Measurements from ENCODE around the gene DNM1L. TPM values are rescaled to one million over a fixed set of nuclear protein-coding genes. Genes with fewer than 3 reads are reported as not detected.

DNM1L gene
- total and polyA plus RNA-seq, 8 donors = 17.7 to 157 (median 36.7) TPM

- TF ChIP-seq CTCF (IDR thresholded peaks at IDR 0.05) (no peak), POLR2A (IDR thresholded peaks at IDR 0.05) (no peak), POLR2AphosphoS5 (IDR thresholded peaks at IDR 0.05) (no peak)
- H3K4me3 ChIP-seq = no peak overlapping the region
- H3K4me1 ChIP-seq = peaks cover 0 to 17% (median 7%) of the 10 kb centered on the region in 4 donors
- no peaks in the 10 kb centered on the region for H3K9me3 ChIP-seq
- H3K36me3 ChIP-seq = peaks cover 0 to 19% (median 15%) of the 10 kb centered on the region in 4 donors
- no peaks in the 10 kb centered on the region for H3K27me3 ChIP-seq
- no peak for DNase-seq
- intact Hi-C loops (cut with DNase I; ENCODE audit: low total_unique reads) = no loop called here
- no peak overlapping the region for H3K27ac ChIP-seq
Observed at GRCh38 chr12:32702473-32702872, 23.4 kb downstream of the DNM1L start.

- Histone ChIP-seq H3K36me3 (peaks cover 0 to 22% (median 18%) of the 10 kb centered on the region in 4 donors), H3K27ac (no peak overlapping the region), H3K4me1 (peaks cover 0 to 14% (median 7%) of the 10 kb centered on the region in 4 donors), H3K27me3 (no peaks in the 10 kb centered on the region), H3K4me3 (no peak overlapping the region), H3K9me3 (no peaks in the 10 kb centered on the region)
- 64 to 70% (median 67%) methylated on average over 1 of the region's 1 CpG for WGBS, 5 donors
- intact Hi-C loops (cut with DNase I; ENCODE audit: low total_unique reads) = no loop called here
- DNase-seq = no peak
- no peak for TF ChIP-seq POLR2AphosphoS5 (IDR thresholded peaks at IDR 0.05)
- TF ChIP-seq POLR2A (IDR thresholded peaks at IDR 0.05) = no peak
Observed at GRCh38 chr12:32702946-32703345, 23.8 kb downstream of the DNM1L start.

- peaks cover 0 to 44% (median 33%) of the 10 kb centered on the region in 4 donors for H3K36me3 ChIP-seq
- no peaks in the 10 kb centered on the region for H3K27me3 ChIP-seq
- no peak overlapping the region for H3K4me3 ChIP-seq
- intact Hi-C loops (cut with DNase I; ENCODE audit: low total_unique reads) = no loop called here
- no peaks in the 10 kb centered on the region for H3K9me3 ChIP-seq
- H3K4me1 ChIP-seq = peaks cover 0 to 10% (median 4%) of the 10 kb centered on the region in 4 donors
- DNase-seq = no peak
- no peak overlapping the region for H3K27ac ChIP-seq
- no peak for TF ChIP-seq CTCF (IDR thresholded peaks at IDR 0.05)
- no peak for TF ChIP-seq POLR2AphosphoS5 (IDR thresholded peaks at IDR 0.05)
- TF ChIP-seq EP300 (IDR thresholded peaks at IDR 0.05) = no peak
- TF ChIP-seq POLR2A (IDR thresholded peaks at IDR 0.05) = no peak
Observed at GRCh38 chr12:32705783-32706182, 26.7 kb downstream of the DNM1L start.

GRCh38 chr12:32706335-32707024, 27.4 kb downstream of the DNM1L start:
- WGBS, 5 donors = 79 to 93% (median 88%) methylated on average over 2 of the region's 2 CpGs
- H3K36me3 ChIP-seq = peaks cover 3 to 51% (median 38%) of the 10 kb centered on the region in 4 donors

More at GRCh38 chr12:32706335-32707024, 27.4 kb downstream of the DNM1L start:
- no peak for DNase-seq
- H3K4me1 ChIP-seq = peaks cover 0 to 10% (median 4%) of the 10 kb centered on the region in 4 donors
- H3K4me3 ChIP-seq = no peak overlapping the region
- H3K27me3 ChIP-seq = no peaks in the 10 kb centered on the region
- H3K27ac ChIP-seq = no peak overlapping the region
- TF ChIP-seq POLR2A (IDR thresholded peaks at IDR 0.05) (no peak), POLR2AphosphoS5 (IDR thresholded peaks at IDR 0.05) (no peak), CTCF (IDR thresholded peaks at IDR 0.05) (no peak), EP300 (IDR thresholded peaks at IDR 0.05) (no peak)
- H3K9me3 ChIP-seq = no peaks in the 10 kb centered on the region
- intact Hi-C loops (cut with DNase I; ENCODE audit: low total_unique reads) = no loop called here
